HEK293 (cell line): ENCODE data around the gene PES1.
"Not testable (repeated sequence)": the region's sequence is repeated elsewhere in the genome, so short reads cannot be mapped to it uniquely, and the experiment has no call there.

Experiments used
- CTCF ChIA-PET: fragments of 350-600 bp; formaldehyde crosslinking; extraction: SDS; loops from one replicate; lab custom pipeline; 2021; ENCODE audit warnings: antibody characterized with exemption; lab: Yijun Ruan, JAX
- POLR2A ChIA-PET: fragments of 300-600 bp; formaldehyde crosslinking; extraction: SDS; loops from one replicate; lab custom pipeline; 2020; ENCODE audit warnings: antibody characterized with exemption, inconsistent platforms; lab: Yijun Ruan, JAX
- H3K27ac ChIP-seq: fragments of 200-500 bp; sonication (Bioruptor generic); 2 replicates; pipeline ENCODE4 v1.5.1; 2014; ENCODE audit warnings: low read depth, low read length, control low read depth, inconsistent platforms; ENCODE audit errors: extremely low read depth
- H3K36me3 ChIP-seq, 2 experiments: fragments of 200-500 bp in 1 of 2; sonication (Bioruptor generic) in 1 of 2; 1 replicate in 1 of 2; 2 replicates in 1 of 2; pipeline ENCODE4 v1.5.1; 2014 to 2017; ENCODE audit warnings: inconsistent platforms in 2 of 2, low read length in 2 of 2; ENCODE audit not compliant: control insufficient read depth in 2 of 2, insufficient read depth in 1 of 2
- H3K4me1 ChIP-seq: fragments of 200-500 bp; sonication (Bioruptor generic); 2 replicates; pipeline ENCODE4 v1.5.1; 2014; ENCODE audit warnings: mild to moderate bottlenecking, low read length, inconsistent platforms; ENCODE audit not compliant: control insufficient read depth, insufficient read depth
- H3K4me3 ChIP-seq: 2 replicates; pipeline ENCODE4 v1.5.1; 2011; ENCODE audit warnings: low read depth, mild to moderate bottlenecking, control low read depth, low read length, moderate library complexity
- H3K9me3 ChIP-seq: fragments of 200-500 bp; sonication (Bioruptor generic); 2 replicates; pipeline ENCODE4 v1.5.1; 2014; ENCODE audit warnings: low read depth, low read length, inconsistent platforms; ENCODE audit not compliant: control insufficient read depth, insufficient read depth
- BCL11B ChIP-seq: fragments of 450-650 bp; formaldehyde crosslinking; IDR thresholded peaks from 2 replicates; pipeline ENCODE4 v1.5.1; 2016; ENCODE audit warnings: low read depth, missing biosample characterization, missing genetic modification characterization
- EGR2 ChIP-seq: fragments of 450-650 bp; formaldehyde crosslinking; IDR thresholded peaks from 2 replicates; pipeline ENCODE4 v1.5.1; 2016; ENCODE audit warnings: low read depth, missing biosample characterization, missing genetic modification characterization
- ELK4 ChIP-seq: IDR thresholded peaks from 2 replicates; pipeline ENCODE4 v1.6.1; 2011; ENCODE audit warnings: mild to moderate bottlenecking, low read depth, low read length, borderline replicate concordance
- OSR2 ChIP-seq: fragments of 450-650 bp; formaldehyde crosslinking; IDR thresholded peaks from 2 replicates; pipeline ENCODE4 v1.5.1; 2016; ENCODE audit warnings: missing biosample characterization, missing genetic modification characterization
- TCF7L2 ChIP-seq: IDR thresholded peaks from 2 replicates; pipeline ENCODE4 v1.6.1; 2011; ENCODE audit warnings: low read depth, mild to moderate bottlenecking, inconsistent platforms, low read length, moderate library complexity, borderline replicate concordance
- ZBTB1 ChIP-seq: fragments of 450-650 bp; formaldehyde crosslinking; IDR thresholded peaks from 2 replicates; pipeline ENCODE4 v1.5.1; 2016; ENCODE audit warnings: missing biosample characterization, missing genetic modification characterization
- ZNF112 ChIP-seq: fragments of 450-650 bp; formaldehyde crosslinking; IDR thresholded peaks from 2 replicates; pipeline ENCODE4 v1.5.0; 2017; ENCODE audit warnings: missing biosample characterization, missing genetic modification characterization
- ZNF202 ChIP-seq: fragments of 450-650 bp; formaldehyde crosslinking; IDR thresholded peaks from 2 replicates; pipeline ENCODE4 v1.5.1; 2016; ENCODE audit warnings: missing biosample characterization, missing genetic modification characterization, borderline replicate concordance
- ZNF341 ChIP-seq: fragments of 450-650 bp; formaldehyde crosslinking; IDR thresholded peaks from 2 replicates; pipeline ENCODE4; 2016; ENCODE audit warnings: low read depth, missing biosample characterization, missing genetic modification characterization
- ZNF398 ChIP-seq: fragments of 450-650 bp; formaldehyde crosslinking; IDR thresholded peaks from 2 replicates; pipeline ENCODE4 v1.5.1; 2017; ENCODE audit warnings: missing biosample characterization, missing genetic modification characterization
- ZNF514 ChIP-seq: fragments of 450-650 bp; formaldehyde crosslinking; IDR thresholded peaks from 2 replicates; pipeline ENCODE4 v1.5.1; 2016; ENCODE audit warnings: missing biosample characterization, missing genetic modification characterization
- ZNF843 ChIP-seq: fragments of 450-650 bp; formaldehyde crosslinking; IDR thresholded peaks from 2 replicates; pipeline ENCODE4 v1.5.1; 2016; ENCODE audit warnings: missing biosample characterization, missing genetic modification characterization
- ZSCAN18 ChIP-seq: fragments of 450-650 bp; formaldehyde crosslinking; IDR thresholded peaks from 2 replicates; pipeline ENCODE4 v1.5.1; 2016; ENCODE audit warnings: missing biosample characterization, missing genetic modification characterization
- TF ChIP-seq, protein P1 (sequence below): fragments of 450-650 bp; formaldehyde crosslinking; IDR thresholded peaks from 2 replicates; pipeline ENCODE4 v1.5.1; 2016; ENCODE audit warnings: missing biosample characterization, missing genetic modification characterization, low read depth
- TF ChIP-seq, protein P2 (sequence below): fragments of 450-650 bp; formaldehyde crosslinking; IDR thresholded peaks from 2 replicates; pipeline ENCODE4 v1.5.1; 2016; ENCODE audit warnings: missing biosample characterization, missing genetic modification characterization

PES1 gene

GRCh38 chr22:30634471-30635233, 42.9 kb upstream of the PES1 start (continued):
- TF ChIP-seq ZNF398 (tag by site-specific recombination) (no peak), ZSCAN18 (no peak), ZBTB1 (tag by site-specific recombination) (no peak), EGR2 (tag by site-specific recombination) (no peak), ZNF341 (tag by site-specific recombination) (no peak)
- TF ChIP-seq, protein P1, sequence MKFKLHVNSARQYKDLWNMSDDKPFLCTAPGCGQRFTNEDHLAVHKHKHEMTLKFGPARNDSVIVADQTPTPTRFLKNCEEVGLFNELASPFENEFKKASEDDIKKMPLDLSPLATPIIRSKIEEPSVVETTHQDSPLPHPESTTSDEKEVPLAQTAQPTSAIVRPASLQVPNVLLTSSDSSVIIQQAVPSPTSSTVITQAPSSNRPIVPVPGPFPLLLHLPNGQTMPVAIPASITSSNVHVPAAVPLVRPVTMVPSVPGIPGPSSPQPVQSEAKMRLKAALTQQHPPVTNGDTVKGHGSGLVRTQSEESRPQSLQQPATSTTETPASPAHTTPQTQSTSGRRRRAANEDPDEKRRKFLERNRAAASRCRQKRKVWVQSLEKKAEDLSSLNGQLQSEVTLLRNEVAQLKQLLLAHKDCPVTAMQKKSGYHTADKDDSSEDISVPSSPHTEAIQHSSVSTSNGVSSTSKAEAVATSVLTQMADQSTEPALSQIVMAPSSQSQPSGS (tag by site-specific recombination) = no peak

DNA sequence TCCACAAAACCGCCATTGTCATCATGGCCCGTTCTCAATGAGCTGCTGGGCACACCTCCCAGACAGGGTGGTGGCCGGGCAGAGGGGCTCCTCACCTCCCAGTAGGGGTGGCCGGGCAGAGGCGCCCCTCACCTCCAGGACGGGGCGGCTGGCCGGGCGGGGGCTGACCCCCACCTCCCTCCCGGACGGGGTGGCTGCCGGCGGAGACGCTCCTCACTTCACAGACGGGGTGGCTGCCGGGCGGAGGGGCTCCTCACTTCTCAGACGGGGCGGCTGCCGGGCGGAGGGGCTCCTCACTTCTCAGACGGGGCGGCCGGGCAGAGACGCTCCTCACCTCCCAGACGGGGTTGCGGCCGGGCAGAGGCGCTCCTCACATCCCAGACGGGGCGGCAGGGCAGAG, 39.8 kb upstream of the PES1 start:
- H3K27ac ChIP-seq, H3K4me1 ChIP-seq, H3K9me3 ChIP-seq, H3K36me3 ChIP-seq, POLR2A ChIA-PET, CTCF ChIA-PET, H3K4me3 ChIP-seq: not testable (repeated sequence)

DNA sequence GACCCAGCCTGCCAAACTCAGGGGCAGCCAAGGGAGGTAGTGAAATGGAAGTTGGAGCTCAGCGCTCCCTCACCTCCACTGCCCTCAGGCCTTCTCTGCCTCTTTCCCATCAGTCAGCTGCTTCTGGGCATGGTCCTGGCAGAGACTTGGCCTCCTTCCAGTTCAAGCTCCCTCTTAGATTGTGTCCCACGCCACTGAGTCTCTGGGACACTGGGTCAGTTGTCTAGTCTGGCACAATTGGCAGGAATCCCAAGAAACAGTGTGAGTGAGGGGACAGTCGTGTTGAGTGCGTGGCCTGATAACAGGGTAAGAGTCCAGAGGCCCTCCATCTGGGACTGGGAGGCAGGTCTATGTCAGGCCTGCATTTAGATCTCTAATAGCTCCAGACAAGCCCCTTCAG, 36.8 kb upstream of the PES1 start:
- TF ChIP-seq, protein P2, sequence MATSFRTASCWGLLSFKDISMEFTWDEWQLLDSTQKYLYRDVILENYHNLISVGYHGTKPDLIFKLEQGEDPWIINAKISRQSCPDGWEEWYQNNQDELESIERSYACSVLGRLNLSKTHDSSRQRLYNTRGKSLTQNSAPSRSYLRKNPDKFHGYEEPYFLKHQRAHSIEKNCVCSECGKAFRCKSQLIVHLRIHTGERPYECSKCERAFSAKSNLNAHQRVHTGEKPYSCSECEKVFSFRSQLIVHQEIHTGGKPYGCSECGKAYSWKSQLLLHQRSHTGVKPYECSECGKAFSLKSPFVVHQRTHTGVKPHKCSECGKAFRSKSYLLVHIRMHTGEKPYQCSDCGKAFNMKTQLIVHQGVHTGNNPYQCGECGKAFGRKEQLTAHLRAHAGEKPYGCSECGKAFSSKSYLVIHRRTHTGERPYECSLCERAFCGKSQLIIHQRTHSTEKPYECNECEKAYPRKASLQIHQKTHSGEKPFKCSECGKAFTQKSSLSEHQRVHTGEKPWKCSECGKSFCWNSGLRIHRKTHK (tag by site-specific recombination) = no peak
- TF ChIP-seq BCL11B (tag by site-specific recombination) = no peak
- TF ChIP-seq ELK4 = no peak
- TF ChIP-seq OSR2 (tag by site-specific recombination) = no peak
- TF ChIP-seq ZNF112 (tag by site-specific recombination) = no peak
- TF ChIP-seq ZNF514 (tag by site-specific recombination) = no peak
- TF ChIP-seq TCF7L2 = no peak
- TF ChIP-seq ZNF202 (tag by site-specific recombination) = no peak
- no peak for TF ChIP-seq ZNF843 (tag by site-specific recombination)
- TF ChIP-seq, all 188 proteins: peak for 0
- Histone ChIP-seq H3K27ac (no peak overlapping the region), H3K4me1 (no peaks in the 10 kb centered on the region), H3K4me3 (no peak overlapping the region), H3K9me3 (no peaks in the 10 kb centered on the region), H3K36me3 (no peaks in the 10 kb centered on the region)
- ChIA-PET POLR2A (no interaction called here), CTCF (interaction anchor here (0.9 to 2.2 kb wide), 3 partner anchors 9 to 292 kb away, joined by 3 to 5 read pairs (median 4); no protein-coding TSS in a partner anchor)
